Vagina (tissue), 2 donors: ENCODE data around the gene CD40LG.

Experiments
- POLR2A ChIP-seq, 2 donors: fragments of 450-650 bp; IDR thresholded peaks; one replicate each; pipeline ENCODE4 v1.6.1; 2017; ENCODE audit warnings: antibody characterized with exemption in 2 of 2, mild to moderate bottlenecking in 2 of 2, moderate library complexity in 2 of 2
- POLR2AphosphoS5 ChIP-seq, 2 donors: sonication (generic); formaldehyde crosslinking; IDR thresholded peaks; one replicate each; pipeline ENCODE4 v1.9.0; 2017; ENCODE audit warnings: antibody characterized with exemption in 2 of 2, mild to moderate bottlenecking in 2 of 2, low read depth in 1 of 2; ENCODE audit not compliant: insufficient read depth in 1 of 2
- TF ChIP-seq, protein P1 (sequence below), 3 experiments: fragments of 450-650 bp in 2 of 3; fragments of 200-600 bp in 1 of 3; sonication (generic) in 1 of 3; IDR thresholded peaks; one replicate each; pipeline ENCODE4 v1.5.1; 2017 to 2019; ENCODE audit warnings: antibody characterized with exemption in 3 of 3, mild to moderate bottlenecking in 2 of 3, moderate library complexity in 2 of 3

GRCh38 chrX:136650811-136651210, 2.9 kb downstream of the CD40LG start:
- TF ChIP-seq, protein P1, sequence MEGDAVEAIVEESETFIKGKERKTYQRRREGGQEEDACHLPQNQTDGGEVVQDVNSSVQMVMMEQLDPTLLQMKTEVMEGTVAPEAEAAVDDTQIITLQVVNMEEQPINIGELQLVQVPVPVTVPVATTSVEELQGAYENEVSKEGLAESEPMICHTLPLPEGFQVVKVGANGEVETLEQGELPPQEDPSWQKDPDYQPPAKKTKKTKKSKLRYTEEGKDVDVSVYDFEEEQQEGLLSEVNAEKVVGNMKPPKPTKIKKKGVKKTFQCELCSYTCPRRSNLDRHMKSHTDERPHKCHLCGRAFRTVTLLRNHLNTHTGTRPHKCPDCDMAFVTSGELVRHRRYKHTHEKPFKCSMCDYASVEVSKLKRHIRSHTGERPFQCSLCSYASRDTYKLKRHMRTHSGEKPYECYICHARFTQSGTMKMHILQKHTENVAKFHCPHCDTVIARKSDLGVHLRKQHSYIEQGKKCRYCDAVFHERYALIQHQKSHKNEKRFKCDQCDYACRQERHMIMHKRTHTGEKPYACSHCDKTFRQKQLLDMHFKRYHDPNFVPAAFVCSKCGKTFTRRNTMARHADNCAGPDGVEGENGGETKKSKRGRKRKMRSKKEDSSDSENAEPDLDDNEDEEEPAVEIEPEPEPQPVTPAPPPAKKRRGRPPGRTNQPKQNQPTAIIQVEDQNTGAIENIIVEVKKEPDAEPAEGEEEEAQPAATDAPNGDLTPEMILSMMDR (IDR thresholded peaks at IDR 0.05), result no peak
- TF ChIP-seq POLR2AphosphoS5 (IDR thresholded peaks at IDR 0.05; ENCODE audit: insufficient read depth in 1 of 2, low read depth in 1 of 2) (no peak), POLR2A (IDR thresholded peaks at IDR 0.05) (no peak)
